ENCODE results near the gene MTHFSD.

The MTHFSD gene

DNA sequence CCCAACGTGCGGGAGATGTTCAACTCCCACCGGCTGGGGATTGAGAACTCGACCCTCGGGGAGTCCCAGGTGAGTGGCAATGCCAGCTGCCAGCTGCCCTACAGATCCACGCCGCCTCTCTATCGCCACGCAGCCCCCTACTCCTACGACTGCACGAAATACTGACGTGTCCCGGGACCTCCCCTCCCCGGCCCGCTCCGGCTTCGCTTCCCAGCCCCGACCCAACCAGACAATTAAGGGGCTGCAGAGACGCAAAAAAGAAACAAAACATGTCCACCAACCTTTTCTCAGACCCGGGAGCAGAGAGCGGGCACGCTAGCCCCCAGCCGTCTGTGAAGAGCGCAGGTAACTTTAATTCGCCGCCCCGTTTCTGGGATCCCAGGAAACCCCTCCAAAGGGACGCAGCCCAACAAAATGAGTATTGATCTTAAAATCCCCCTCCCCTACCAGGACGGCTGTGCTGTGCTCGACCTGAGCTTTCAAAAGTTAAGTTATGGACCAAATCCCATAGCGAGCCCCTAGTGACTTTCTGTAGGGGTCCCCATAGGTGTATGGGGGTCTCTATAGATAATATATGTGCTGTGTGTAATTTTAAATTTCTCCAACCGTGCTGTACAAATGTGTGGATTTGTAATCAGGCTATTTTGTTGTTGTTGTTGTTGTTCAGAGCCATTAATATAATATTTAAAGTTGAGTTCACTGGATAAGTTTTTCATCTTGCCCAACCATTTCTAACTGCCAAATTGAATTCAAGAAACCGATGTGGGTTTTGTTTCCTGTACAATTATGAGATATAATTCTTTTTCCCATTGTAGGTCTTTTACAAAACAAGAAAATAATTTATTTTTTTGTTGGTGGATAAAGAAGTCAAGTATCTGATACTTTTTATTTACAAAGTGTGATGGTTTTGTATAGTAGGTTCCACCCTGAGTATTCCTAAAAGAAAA lies 13.9 kb upstream of the MTHFSD start:
- no peak for DNase-seq
- no peak for TF ChIP-seq CTCF (IDR thresholded peaks at IDR 0.05; ENCODE audit: low read depth, low read length)
- Histone ChIP-seq H3K4me3 (ENCODE audit: low read depth, low read length) (no peak overlapping the region), H3K36me3 (no peaks in the 10 kb centered on the region), H3K9me3 (ENCODE audit: severe bottlenecking) (no peaks in the 10 kb centered on the region), H3K27me3 (ENCODE audit: insufficient read depth, low read depth, severe bottlenecking) (peaks cover 40% of the 10 kb centered on the region), H3K27ac (no peak overlapping the region)

- H3K4me3 ChIP-seq (ENCODE audit: low read depth, low read length) = no peak overlapping the region
- H3K36me3 ChIP-seq = no peaks in the 10 kb centered on the region
- H3K27ac ChIP-seq = no peak overlapping the region
- H3K9me3 ChIP-seq (ENCODE audit: severe bottlenecking) = no peaks in the 10 kb centered on the region
- 0 out of 2 replicates have a peak, but pooled peaks have one; percentile 10 for TF ChIP-seq CTCF (IDR thresholded peaks at IDR 0.05; ENCODE audit: low read depth, low read length)
- peaks cover 40% of the 10 kb centered on the region for H3K27me3 ChIP-seq (ENCODE audit: insufficient read depth, low read depth, severe bottlenecking)
- DNase-seq = no peak
These were observed 12.9 kb upstream of the MTHFSD start for GRCh38 chr16:86567701-86568581.

DNA sequence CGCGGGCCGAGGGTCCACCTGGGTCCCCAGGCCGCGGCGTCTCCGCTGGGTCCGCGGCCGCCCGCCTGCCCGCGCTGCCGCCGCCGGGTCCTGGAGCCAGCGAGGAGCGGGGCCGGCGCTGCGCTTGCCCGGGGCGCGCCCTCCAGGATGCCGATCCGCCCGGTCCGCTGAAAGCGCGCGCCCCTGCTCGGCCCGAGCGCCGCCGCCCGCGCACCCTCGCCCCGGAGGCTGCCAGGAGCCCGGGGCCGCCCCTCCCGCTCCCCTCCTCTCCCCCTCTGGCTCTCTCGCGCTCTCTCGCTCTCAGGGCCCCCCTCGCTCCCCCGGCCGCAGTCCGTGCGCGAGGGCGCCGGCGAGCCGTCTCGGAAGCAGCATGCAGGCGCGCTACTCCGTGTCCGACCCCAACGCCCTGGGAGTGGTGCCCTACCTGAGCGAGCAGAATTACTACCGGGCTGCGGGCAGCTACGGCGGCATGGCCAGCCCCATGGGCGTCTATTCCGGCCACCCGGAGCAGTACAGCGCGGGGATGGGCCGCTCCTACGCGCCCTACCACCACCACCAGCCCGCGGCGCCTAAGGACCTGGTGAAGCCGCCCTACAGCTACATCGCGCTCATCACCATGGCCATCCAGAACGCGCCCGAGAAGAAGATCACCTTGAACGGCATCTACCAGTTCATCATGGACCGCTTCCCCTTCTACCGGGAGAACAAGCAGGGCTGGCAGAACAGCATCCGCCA lies 12.1 kb upstream of the MTHFSD start:
- H3K4me3 ChIP-seq (ENCODE audit: low read depth, low read length) = no peak overlapping the region; the same call in 1 of the 2 replicates

DNA sequence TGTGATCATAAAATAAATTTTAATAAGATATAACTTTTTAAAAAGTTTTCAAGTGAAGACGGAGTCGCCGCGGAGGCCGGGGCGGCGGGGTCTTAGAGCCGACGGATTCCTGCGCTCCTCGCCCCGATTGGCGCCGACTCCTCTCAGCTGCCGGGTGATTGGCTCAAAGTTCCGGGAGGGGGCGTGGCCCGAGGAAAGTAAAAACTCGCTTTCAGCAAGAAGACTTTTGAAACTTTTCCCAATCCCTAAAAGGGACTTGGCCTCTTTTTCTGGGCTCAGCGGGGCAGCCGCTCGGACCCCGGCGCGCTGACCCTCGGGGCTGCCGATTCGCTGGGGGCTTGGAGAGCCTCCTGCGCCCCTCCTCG lies 11.5 kb upstream of the MTHFSD start, which contains the start of gene FOXC2:
Gene FOXC2 (plus strand): TSS at position 229 of the 365 bp plus-strand sequence. CDS start 507 bp downstream, outside the sequence.
- H3K4me3 ChIP-seq (ENCODE audit: low read depth, low read length) = no peak within 1 kb of the TSS; the same call in 1 of the 2 replicates
- no peak for DNase-seq
- no peak within 1 kb of the TSS for H3K27ac ChIP-seq

More for the DNA sequence above, 12.1 kb upstream of the MTHFSD start:
- no peaks in the 10 kb centered on the region for H3K36me3 ChIP-seq
- H3K9me3 ChIP-seq (ENCODE audit: severe bottlenecking) = no peaks in the 10 kb centered on the region
- DNase-seq = no peak
- no peak overlapping the region for H3K27ac ChIP-seq
- peaks cover 40% of the 10 kb centered on the region for H3K27me3 ChIP-seq (ENCODE audit: insufficient read depth, low read depth, severe bottlenecking)
- no peak for TF ChIP-seq CTCF (IDR thresholded peaks at IDR 0.05; ENCODE audit: low read depth, low read length)

More for the DNA sequence above, 11.5 kb upstream of the MTHFSD start, which contains the start of gene FOXC2:
- Histone ChIP-seq H3K27me3 (ENCODE audit: insufficient read depth, low read depth, severe bottlenecking) (peaks cover 40% of the 10 kb centered on the region), H3K9me3 (ENCODE audit: severe bottlenecking) (no peaks in the 10 kb centered on the region), H3K36me3 (no peaks in the 10 kb centered on the region)
- TF ChIP-seq CTCF (IDR thresholded peaks at IDR 0.05; ENCODE audit: low read depth, low read length) = no peak

Data from WERI-Rb-1 (cell line).